Fibroblast of skin of abdomen (primary cell): ENCODE results near the gene ILKAP.
A peak's percentile ranks its signal among the peaks of the same experiment; 100 is the strongest.

Experiments
- DNase-seq: peaks from one replicate; pipeline ENCODE4 v3.0.0-alpha.2; 2013

ILKAP gene

DNA sequence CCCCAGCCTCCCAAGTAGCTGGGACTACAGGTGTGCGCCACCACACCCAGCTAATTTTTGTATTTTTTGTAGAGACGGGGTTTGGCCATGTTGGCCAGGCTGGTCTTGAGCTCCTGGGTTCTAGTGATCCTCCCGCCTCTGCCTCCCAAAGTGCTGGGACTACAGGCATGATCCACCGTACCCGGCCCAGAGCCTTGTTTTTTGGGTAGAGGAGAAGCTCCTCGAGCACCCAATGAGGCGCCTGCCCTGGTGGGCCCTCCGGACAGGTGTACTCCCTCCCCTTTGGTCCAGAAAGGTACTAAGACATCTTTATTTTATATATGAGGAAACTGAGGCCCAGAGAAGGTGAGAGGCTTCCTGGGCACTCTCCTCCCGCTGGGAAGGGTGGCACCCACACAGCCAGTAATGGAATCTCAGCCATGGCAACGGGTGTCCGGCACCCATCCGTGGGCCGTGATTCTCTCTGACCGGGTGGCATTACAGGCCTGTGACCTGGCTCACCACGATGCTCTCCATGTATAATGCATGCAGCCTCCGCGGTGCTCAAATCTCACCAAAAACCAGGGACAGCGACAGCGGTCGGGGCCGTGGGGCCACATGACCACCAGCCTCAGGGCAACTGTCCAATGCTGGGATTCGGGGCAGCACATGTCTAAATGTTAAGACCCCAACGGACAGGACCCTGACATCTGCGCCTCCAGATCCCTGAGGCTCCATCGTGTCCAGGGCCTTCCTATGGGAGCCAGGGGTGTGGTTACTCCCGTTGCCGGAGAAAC lies 81.8 kb downstream of the ILKAP start:
- DNase-seq: no peak

DNA sequence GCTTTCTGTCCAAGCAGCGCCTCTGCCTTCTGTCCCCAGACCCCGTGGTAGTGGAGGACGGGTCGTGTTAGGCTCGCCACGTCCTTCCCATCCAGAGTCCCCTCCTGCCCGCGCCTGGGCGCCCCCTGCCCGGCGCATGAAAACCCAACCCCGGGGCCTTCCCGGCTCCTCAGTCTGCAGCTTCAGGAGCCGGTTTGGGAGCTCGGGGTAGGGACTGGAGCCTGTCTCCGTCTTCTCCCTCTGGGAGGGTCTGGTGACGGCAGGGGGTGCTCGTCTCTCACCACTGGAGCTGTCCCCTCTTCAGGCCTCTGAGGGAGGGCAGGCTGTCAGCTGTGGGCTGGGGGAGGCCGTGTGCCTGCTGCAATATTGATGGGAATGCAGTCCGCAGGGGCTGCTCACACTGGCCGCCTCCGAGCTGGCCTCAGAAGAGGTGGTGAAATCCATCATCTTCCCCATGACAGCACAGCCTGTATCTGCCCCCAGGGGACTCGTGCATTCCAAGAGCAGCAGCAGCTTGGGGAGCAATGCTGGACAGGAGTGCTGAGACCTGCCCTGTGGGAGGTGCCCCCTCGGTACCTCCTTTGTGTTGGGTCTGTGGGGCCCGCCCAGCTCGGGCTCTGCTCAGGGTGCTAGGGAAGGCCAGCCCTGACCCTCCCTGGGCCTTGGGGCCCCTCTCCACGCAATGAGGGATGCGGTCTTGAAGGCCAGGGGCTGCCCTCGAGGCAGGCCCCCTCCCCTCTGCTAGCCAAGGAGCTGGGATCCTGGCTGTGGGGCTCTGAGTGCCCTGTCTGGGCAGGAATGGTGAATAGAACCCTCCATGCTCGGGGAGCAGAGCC lies 82.8 kb downstream of the ILKAP start:
- DNase-seq: peak; percentile 38
